ENCODE data around the gene TCTA. TPM values are rescaled to one million over a fixed set of nuclear protein-coding genes. Genes with fewer than 3 reads are reported as not detected.

TCTA gene
- total RNA-seq, 1 donor from 2014 or later: 16.7 TPM

- no peak for DNase-seq (ENCODE audit: extremely low spot score in 2 of 2)
- TF ChIP-seq CTCF (IDR thresholded peaks at IDR 0.05): no peak
- no peak for TF ChIP-seq POLR2A (IDR thresholded peaks at IDR 0.05)
- TF ChIP-seq POLR2AphosphoS5 (IDR thresholded peaks at IDR 0.05; ENCODE audit: insufficient read depth in 1 of 2, low read depth in 1 of 2): no peak
- Histone ChIP-seq H3K27ac (no peak overlapping the region), H3K9me3 (no peaks in the 10 kb centered on the region), H3K36me3 (no peaks in the 10 kb centered on the region), H3K4me3 (no peak overlapping the region), H3K4me1 (peaks cover 8% of the 10 kb centered on the region), H3K27me3 (no peaks in the 10 kb centered on the region)
- intact Hi-C loops (cut with DNase I): no loop called here
Observed at GRCh38 chr3:49456466-49456865, 44.2 kb downstream of the TCTA start.

GRCh38 chr3:49460188-49460890 lies 48.1 kb downstream of the TCTA start:
- Histone ChIP-seq H3K27ac (no peak overlapping the region), H3K4me1 (peaks cover 12% of the 10 kb centered on the region), H3K4me3 (no peak overlapping the region), H3K27me3 (no peaks in the 10 kb centered on the region), H3K36me3 (no peaks in the 10 kb centered on the region), H3K9me3 (no peaks in the 10 kb centered on the region)
- no peak for DNase-seq (ENCODE audit: extremely low spot score in 2 of 2)
- intact Hi-C loops (cut with DNase I): no loop called here
- TF ChIP-seq POLR2A (IDR thresholded peaks at IDR 0.05) (no peak), CTCF (IDR thresholded peaks at IDR 0.05) (no peak), POLR2AphosphoS5 (IDR thresholded peaks at IDR 0.05; ENCODE audit: insufficient read depth in 1 of 2, low read depth in 1 of 2) (no peak)

- intact Hi-C loops (cut with DNase I): no loop called here
- H3K27ac ChIP-seq: no peak overlapping the region
- H3K4me1 ChIP-seq: peaks cover 12% of the 10 kb centered on the region
- H3K4me3 ChIP-seq: no peak overlapping the region
- H3K27me3 ChIP-seq: no peaks in the 10 kb centered on the region
- H3K36me3 ChIP-seq: no peaks in the 10 kb centered on the region
- DNase-seq (ENCODE audit: extremely low spot score in 2 of 2): no peak
- H3K9me3 ChIP-seq: no peaks in the 10 kb centered on the region
- TF ChIP-seq CTCF (IDR thresholded peaks at IDR 0.05): no peak
- no peak for TF ChIP-seq POLR2AphosphoS5 (IDR thresholded peaks at IDR 0.05; ENCODE audit: insufficient read depth in 1 of 2, low read depth in 1 of 2)
- TF ChIP-seq POLR2A (IDR thresholded peaks at IDR 0.05): no peak
Observed at GRCh38 chr3:49460956-49461355, 48.7 kb downstream of the TCTA start.

- no peak overlapping the region for H3K4me3 ChIP-seq
- intact Hi-C loops (cut with DNase I): no loop called here
- TF ChIP-seq CTCF (IDR thresholded peaks at IDR 0.05) (no peak), POLR2A (IDR thresholded peaks at IDR 0.05) (no peak), POLR2AphosphoS5 (IDR thresholded peaks at IDR 0.05; ENCODE audit: insufficient read depth in 1 of 2, low read depth in 1 of 2) (no peak)
- no peak for DNase-seq (ENCODE audit: extremely low spot score in 2 of 2)
- no peaks in the 10 kb centered on the region for H3K9me3 ChIP-seq
- no peak overlapping the region for H3K27ac ChIP-seq
- no peaks in the 10 kb centered on the region for H3K36me3 ChIP-seq
- H3K27me3 ChIP-seq: no peaks in the 10 kb centered on the region
- peaks cover 12% of the 10 kb centered on the region for H3K4me1 ChIP-seq
Observed at GRCh38 chr3:49461443-49462171, 49.4 kb downstream of the TCTA start.

GRCh38 chr3:49462222-49462621 lies 50.0 kb downstream of the TCTA start:
- H3K27ac ChIP-seq: no peak overlapping the region
- no peak for DNase-seq (ENCODE audit: extremely low spot score in 2 of 2)
- H3K4me1 ChIP-seq: peaks cover 12% of the 10 kb centered on the region
- no peak overlapping the region for H3K4me3 ChIP-seq
- no peaks in the 10 kb centered on the region for H3K36me3 ChIP-seq
- no peaks in the 10 kb centered on the region for H3K9me3 ChIP-seq
- intact Hi-C loops (cut with DNase I): no loop called here
- no peak for TF ChIP-seq POLR2A (IDR thresholded peaks at IDR 0.05)
- TF ChIP-seq CTCF (IDR thresholded peaks at IDR 0.05): no peak
- no peak for TF ChIP-seq POLR2AphosphoS5 (IDR thresholded peaks at IDR 0.05; ENCODE audit: insufficient read depth in 1 of 2, low read depth in 1 of 2)
- no peaks in the 10 kb centered on the region for H3K27me3 ChIP-seq
